ENCODE results near the gene NTRK2.

GRCh38 chr9:84996029-84996428 is 326.5 kb downstream of the NTRK2 start:
- TF ChIP-seq, protein P1, sequence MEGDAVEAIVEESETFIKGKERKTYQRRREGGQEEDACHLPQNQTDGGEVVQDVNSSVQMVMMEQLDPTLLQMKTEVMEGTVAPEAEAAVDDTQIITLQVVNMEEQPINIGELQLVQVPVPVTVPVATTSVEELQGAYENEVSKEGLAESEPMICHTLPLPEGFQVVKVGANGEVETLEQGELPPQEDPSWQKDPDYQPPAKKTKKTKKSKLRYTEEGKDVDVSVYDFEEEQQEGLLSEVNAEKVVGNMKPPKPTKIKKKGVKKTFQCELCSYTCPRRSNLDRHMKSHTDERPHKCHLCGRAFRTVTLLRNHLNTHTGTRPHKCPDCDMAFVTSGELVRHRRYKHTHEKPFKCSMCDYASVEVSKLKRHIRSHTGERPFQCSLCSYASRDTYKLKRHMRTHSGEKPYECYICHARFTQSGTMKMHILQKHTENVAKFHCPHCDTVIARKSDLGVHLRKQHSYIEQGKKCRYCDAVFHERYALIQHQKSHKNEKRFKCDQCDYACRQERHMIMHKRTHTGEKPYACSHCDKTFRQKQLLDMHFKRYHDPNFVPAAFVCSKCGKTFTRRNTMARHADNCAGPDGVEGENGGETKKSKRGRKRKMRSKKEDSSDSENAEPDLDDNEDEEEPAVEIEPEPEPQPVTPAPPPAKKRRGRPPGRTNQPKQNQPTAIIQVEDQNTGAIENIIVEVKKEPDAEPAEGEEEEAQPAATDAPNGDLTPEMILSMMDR (conservative IDR thresholded peaks at IDR 0.05): no peak
- TF ChIP-seq EZH2 (IDR thresholded peaks at IDR 0.05; ENCODE audit: low read depth): no peak
